Measurements from ENCODE around the gene WFIKKN2.

The WFIKKN2 gene

DNA sequence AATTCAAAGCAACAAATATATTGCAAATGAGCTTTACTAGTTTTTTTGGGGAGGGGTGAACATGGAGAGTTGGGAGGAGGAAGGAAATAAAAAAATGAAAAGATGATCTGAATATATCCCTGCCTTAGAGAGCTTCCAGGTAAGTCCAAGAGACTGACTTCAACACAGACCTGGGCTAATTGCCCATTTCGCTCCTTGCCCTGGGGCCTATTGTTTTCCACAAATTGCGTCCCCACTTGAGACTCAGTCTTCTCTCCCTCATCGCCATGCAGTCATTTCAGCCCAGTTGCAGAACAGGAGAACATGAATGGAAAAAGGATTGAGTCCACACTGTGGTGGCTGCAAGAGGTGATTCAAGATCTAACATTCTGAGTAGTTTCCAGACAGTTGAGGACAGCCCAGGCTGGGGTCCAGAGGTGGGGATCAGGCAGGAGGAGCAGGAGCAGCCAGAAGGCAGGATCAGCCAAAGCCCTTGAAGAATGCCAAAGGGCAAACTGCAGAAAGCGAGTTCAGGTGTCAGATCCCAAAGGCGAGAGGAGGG, 52.4 kb downstream of the WFIKKN2 start:
- H3K27me3 Mint-ChIP-seq: peaks cover 8% of the 10 kb centered on the region
- H3K4me3 Mint-ChIP-seq: no peak overlapping the region
- no peak overlapping the region for H3K27ac Mint-ChIP-seq
- H3K4me1 Mint-ChIP-seq: peaks cover 11% of the 10 kb centered on the region
- no peak for ATAC-seq
- no peaks in the 10 kb centered on the region for H3K9me3 Mint-ChIP-seq
- H3K36me3 Mint-ChIP-seq: no peaks in the 10 kb centered on the region

DNA sequence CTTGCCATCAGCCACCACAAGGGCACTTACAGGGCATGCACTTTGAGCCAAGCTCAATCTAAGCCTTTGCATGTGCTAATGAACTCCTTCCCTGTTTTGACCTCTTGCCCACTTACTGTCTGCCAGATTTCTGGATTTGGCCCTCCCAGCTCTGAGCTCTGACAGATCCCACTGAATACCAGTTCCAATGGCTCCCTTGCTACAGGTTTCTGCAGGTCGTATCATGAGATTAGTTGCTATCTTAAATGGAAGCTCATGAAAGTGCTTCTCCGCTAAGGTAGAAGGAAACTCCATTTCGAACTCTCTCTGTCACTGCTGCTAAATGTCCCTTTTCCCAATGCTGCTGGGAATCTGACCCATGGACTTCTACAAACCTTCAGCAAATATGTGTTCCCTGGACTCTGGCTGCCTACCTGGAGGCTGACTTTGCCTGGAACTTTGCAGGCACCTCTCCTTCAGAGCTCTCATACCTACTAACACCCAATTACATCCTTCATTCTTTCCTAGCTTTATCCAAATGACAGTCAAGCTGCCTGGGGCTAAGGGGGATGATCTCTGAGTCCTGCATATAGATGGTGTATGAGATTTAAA, 54.2 kb downstream of the WFIKKN2 start:
- no peak overlapping the region for H3K4me3 Mint-ChIP-seq
- peaks cover 8% of the 10 kb centered on the region for H3K27me3 Mint-ChIP-seq

DNA sequence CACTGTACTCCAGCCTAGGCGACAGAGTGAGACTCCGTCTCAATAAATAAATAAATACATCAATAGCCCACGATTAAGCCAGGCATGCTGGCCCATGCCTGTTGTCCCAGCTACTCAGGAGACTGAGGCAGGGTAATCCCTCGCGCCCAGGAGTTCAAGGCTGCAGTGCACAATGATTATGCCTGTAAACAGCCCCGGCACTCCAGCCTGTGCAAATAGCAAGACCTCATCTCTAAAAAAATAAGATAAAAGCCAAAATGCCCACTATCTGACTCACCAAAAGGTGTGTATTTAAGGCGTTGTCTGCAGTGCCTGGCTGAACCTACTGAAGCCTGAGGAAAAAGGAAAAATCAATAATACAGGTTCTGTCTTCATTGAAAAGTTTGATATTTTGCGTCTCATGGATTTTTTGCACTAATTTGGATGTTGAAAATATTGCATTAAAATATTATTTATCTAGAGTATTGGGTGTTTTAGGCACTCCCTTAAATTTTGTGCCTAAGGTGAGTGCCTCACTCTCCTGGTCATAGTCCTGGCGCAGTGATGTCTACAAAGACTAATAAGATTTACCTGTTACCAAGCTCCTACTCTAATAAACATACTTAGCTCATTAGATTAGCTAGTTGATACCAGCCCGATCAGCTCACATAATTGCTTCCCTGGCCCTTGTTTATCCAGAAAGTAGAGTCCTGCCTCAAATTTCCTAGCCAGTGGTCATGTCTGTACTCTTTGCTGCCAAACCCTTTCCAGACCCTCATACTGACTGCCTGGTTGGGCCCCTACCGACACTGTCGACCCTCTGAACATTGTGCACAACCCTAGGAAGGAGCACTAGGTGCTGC, 55.5 kb downstream of the WFIKKN2 start:
- Mint-ChIP-seq H3K9me3 (no peaks in the 10 kb centered on the region), H3K27me3 (peaks cover 8% of the 10 kb centered on the region), H3K27ac (no peak overlapping the region)

More for the DNA sequence above, 54.2 kb downstream of the WFIKKN2 start:
- no peaks in the 10 kb centered on the region for H3K4me1 Mint-ChIP-seq
- no peaks in the 10 kb centered on the region for H3K9me3 Mint-ChIP-seq
- ATAC-seq: no peak
- H3K36me3 Mint-ChIP-seq: no peaks in the 10 kb centered on the region
- no peak overlapping the region for H3K27ac Mint-ChIP-seq

DNA sequence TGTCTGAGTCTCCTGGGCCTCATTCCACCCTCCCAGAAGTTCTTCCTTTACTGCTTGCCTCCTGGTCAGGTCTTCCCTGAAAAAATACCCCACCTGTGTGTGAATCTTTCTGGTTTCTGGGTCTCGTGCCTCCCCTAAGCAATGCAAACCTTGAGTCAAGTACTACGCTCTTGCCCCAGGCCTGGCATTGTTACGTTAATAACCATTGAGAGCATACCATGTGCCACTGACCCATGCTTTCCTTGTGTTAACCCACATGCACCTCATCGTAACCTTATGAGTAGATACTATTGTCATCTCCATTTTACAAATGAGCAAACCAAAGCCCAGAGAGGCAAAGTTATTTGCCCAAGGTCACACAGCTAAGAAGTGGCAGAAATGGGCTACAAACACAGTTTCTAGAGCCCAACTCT, 56.2 kb downstream of the WFIKKN2 start:
- ATAC-seq: no peak
- Mint-ChIP-seq H3K36me3 (no peaks in the 10 kb centered on the region), H3K4me3 (no peak overlapping the region), H3K27me3 (peaks cover 8% of the 10 kb centered on the region), H3K27ac (no peak overlapping the region), H3K9me3 (no peaks in the 10 kb centered on the region), H3K4me1 (no peaks in the 10 kb centered on the region)

More for the DNA sequence above, 55.5 kb downstream of the WFIKKN2 start:
- no peak overlapping the region for H3K4me3 Mint-ChIP-seq
- no peaks in the 10 kb centered on the region for H3K4me1 Mint-ChIP-seq
- H3K36me3 Mint-ChIP-seq: no peaks in the 10 kb centered on the region
- no peak for ATAC-seq
